Measurements from ENCODE around the gene USP30.

- TF ChIP-seq POLR2A (IDR thresholded peaks at IDR 0.05) (no peak), CTCF (IDR thresholded peaks at IDR 0.05) (no peak)
These were observed 23.0 kb upstream of the USP30 start for GRCh38 chr12:109029411-109029810.

Measured in gastroesophageal sphincter (tissue), 3 donors.